Hepatocyte (in vitro differentiated cells): ENCODE data around the gene PSMB8.

Source experiments
- CTCF ChIP-seq: fragments of 200-600 bp; sonication (generic); IDR thresholded peaks from 2 replicates; pipeline ENCODE4 v1.5.1; 2016; ENCODE audit warnings: antibody characterized with exemption, mild to moderate bottlenecking; ENCODE audit not compliant: poor library complexity
- EZH2 ChIP-seq: fragments of 200-600 bp; sonication (generic); IDR thresholded peaks from 2 replicates; pipeline ENCODE4 v1.6.1; 2016; ENCODE audit warnings: antibody characterized with exemption, mild to moderate bottlenecking, borderline replicate concordance
- EZH2phosphoT487 ChIP-seq: fragments of 200-600 bp; sonication (generic); IDR thresholded peaks from one replicate; pipeline ENCODE4 v1.6.1; 2018; ENCODE audit warnings: antibody characterized with exemption, mild to moderate bottlenecking, low read depth, moderate library complexity; ENCODE audit not compliant: unreplicated experiment, severe bottlenecking

- TF ChIP-seq CTCF: peak; percentile 69
- TF ChIP-seq EZH2phosphoT487: no peak
- TF ChIP-seq EZH2: no peak
These were observed 41.9 kb upstream of the PSMB8 start for GRCh38 chr6:32885698-32886286.
